ENCODE measurements around the gene ESD.
"Not testable (repeated sequence)": the region's sequence is repeated elsewhere in the genome, so short reads cannot be mapped to it uniquely, and the experiment has no call there.

Gene ESD

DNA sequence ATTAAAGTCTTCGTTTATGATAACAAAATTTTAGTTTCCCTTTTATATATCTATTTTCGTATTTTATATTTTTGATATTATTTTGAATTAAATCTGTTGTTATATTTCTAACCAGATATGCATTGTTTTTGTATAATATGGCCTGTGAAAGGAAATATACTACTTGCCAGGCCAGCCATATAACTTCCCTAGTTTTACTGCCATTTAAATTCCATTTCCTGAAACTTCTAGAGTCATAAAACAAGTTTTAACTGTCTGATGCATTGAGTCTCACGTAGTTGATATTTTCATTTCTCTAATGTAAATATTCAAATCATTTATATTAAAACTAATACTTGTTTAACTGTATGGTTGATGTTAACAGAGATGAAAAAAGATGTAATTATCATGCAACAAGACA is 13.5 kb downstream of the ESD start:
- no peak for DNase-seq

DNA sequence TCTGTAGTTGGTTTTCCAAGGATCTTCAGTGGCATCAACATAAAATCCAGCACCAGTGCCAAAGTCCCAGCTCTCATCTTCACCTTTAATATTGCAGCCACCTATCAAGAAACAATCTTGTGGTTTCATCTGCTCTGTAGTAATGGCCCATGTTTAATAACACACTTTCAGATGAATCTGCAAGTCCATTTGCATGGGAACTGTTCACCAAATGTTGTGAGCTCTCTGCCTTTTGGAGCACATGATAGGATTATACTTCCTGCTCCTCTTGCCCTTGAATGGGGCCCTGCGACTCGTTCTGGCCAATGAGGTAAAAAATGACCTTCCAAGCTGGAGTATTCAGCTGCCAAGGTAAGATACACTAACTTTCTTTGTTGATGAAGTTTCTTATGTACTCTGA is 14.3 kb downstream of the ESD start:
- no peak for DNase-seq

DNA sequence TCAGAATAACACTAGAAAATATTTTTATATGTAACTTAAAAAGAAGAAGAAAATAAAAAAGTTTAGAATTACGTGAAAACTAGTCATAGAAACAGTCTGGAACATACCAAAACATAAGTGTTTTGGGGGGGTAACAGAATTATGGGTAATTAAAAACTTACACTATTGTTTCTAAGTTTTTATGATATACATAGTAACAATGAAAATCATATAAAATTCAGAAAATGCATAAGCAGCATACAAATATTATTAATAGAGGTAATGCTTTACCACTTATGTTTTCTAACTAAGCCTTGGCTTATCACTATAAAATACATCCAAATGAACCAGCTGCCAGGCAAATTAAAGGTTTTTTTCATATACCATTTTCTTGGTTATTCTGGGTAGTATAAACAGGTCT is 14.9 kb downstream of the ESD start:
- DNase-seq = no peak

DNA sequence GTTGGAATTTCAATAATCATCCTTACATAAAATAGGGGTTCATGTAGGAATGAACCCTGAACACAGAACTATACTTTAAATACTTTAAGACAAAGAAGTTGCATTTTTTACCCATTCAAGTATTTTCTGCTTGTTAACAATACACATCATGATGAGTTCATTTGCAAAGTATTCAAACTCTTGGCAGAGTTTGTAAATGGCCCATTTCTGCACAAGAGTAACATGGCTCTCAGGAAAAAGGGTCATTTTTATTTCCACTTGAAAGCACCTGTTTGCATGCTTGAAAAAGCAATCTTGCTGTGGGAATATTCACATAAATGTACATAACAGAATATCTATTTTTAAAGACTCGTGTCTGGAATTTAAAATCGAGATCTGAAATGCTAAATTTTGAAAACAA is 18.1 kb downstream of the ESD start:
- no peak for DNase-seq

DNA sequence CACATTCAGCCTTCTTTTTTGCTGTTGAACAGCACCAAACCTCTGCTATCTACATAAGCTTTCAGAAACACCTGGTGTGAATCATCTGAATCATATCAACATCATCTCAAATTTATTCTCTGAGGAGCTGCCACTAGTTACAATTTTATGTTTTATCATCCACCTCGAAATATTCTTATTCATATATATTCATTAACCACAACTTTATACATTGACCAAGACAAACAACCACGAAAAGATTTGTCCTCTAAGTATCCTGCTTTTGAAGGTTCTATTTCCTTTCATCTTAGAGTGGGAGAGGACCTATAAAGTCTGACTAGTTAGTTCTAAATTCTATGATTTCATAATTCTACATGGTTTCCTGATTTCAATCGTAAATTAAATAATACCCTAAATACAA is 18.9 kb downstream of the ESD start:
- DNase-seq = no peak

DNA sequence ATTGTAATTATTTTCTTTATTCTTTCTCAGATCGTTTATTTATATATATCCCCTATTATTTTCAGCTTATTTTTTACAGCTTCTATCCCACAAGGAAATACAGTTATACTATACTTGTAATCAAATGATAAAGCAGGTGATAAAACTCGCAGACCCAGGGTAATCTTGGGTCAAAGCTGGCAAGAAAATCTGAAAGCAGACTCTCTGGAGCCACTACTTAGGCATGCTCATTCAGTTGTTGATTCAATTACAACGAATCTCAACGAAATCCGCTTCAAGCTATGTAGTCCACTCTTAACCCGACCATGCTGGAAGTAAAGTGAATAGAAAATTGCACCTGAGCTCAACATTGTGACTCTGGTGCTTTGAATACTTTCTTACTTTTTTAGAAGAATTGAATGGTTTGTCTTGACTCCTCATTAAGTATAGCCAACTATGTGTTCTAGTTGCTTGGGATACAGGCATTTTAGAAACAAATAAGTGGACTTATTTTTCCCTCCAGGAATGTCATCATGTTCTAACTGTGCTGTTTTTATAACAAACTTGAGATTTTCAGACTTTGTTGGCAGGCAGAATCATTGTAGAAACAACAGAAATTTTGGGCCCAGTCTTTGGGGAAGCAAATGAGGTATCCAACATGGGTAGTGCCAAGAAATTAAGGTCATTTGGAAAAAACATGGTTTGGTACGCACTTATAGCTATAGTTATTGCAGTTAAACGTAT is 21.4 kb downstream of the ESD start:
- no peak for DNase-seq

DNA sequence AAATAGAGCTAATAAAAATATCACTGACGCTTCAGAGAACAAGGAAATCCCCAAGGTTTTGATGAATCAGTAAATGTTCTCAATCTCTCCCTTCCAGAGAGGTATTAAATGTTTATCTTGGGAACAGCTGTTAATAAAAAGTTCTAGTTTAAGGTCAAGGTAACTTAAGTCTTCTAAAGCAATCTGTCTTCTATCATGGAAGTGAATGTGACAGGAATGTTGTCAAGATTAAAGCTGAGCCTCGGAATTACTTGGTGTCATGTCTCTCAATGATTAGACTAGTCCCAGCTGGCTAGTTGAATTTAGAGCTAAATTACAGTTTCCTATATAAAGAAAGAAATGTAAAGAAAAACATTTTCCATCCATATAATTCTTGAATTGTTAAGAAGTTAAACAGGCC is 23.4 kb downstream of the ESD start:
- no peak for DNase-seq

DNA sequence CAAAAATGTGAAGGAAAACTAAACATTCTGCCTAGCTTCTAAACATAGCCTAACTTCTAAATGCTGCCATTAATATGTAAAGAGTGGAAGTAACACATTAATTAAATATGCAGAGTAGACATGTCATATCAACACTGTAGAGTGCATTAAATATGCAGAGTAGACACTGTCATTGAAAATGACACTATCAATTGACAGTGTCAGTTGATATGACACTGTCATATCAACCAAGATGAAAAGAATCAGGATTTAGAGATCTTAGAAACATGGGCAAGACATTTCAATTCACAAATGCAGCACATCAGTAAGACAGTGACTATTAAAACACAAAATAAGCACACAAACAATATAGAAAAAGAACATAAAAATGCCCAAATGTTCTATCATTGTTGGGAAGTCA is 25.3 kb downstream of the ESD start:
- no peak for DNase-seq

DNA sequence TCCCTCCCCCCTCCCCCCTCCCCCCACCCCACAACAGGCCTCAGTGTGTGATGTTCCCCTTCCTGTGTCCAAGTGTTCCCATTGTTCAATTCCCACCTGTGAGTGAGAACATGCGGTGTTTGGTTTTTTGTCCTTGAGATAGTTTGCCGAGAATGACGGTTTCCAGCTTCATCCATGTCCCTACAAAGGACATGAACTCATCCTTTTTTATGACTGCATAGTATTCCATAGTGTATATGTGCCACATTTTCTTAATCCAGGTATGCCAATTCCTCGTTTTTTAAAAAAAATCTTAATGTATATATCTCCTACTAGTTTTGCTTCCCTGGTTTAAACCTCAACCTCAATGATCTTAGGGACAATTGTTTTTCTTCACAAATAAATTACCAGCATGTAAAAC is 27.0 kb downstream of the ESD start:
- DNase-seq = not testable (repeated sequence)

DNA sequence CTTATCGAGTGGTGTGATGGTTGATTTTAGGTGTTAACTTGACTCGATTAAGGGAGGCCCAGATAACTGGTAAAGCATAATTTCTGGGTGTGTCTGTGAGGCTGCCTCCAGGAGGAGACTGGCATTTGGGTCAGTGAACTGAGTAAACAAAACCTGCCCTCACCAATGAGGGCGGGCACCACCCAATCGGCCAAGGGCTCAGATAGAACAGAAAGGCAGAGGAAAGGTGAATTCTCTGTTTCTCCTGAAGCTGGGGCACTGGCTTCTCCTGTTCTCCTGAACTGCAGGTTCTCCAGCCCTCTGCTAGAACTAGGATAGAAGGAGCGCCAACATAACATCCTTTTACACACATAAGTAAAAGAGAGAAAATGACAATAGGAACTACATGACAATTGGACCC is 35.1 kb downstream of the ESD start:
- no peak for DNase-seq

DNA sequence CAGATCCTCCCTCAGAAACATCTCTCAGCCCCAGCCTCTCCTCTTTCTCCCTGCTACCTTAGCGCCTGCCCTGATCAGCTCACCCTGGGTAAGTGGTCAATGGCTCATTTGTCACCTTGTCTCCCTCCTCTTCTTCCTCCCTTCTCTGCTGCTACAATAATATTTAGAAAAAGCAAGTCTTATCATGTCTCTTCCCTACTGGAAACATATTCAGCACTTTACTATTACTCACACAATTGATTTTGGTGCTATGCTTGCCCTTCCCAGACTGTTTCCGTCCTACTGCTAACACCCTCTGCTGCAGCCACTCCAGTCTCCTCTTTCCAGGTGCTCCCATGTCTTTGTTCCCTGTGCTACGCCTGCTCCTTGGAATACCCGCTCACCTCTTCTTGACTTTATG is 35.8 kb downstream of the ESD start:
- no peak for DNase-seq

DNA sequence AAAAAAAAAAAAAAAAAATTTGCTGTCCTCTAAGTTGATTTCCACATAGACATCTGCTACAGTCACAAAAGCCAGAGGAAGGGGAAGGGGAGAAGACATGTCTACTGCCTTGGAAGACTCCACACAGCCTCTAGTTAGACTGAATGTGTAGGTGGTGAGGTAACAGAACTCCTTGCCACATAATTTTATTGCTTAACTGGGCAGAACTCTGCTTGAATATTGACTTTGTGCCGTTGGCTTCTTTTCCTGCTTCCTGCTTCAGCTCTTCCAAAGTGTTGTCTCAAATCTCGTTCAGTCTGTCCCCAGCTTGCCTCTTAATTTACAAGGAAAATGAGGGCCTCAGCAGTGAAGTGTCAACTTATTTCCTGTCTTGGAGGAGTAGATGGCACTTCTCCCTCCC is 37.1 kb downstream of the ESD start:
- peak; percentile 97 for DNase-seq

DNA sequence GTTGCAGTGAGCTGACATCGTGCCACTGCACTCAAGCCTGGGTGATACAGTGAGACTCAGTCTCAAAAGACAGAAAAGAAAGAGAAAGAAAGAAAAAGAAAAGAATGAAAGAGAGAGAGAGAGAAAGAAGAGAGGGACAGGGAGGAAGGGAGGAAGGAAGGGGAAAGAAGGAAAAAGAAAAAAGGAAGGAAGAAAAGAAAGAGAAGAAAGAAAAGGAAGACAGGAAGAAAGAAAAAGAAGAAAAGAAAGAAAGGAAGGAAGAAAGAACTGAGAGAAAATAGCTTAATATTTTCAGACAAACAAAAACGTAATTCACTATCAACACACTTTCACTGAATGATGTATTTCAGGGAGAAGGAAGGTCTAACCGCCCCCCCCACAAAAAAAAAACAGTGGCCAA is 39.3 kb downstream of the ESD start:
- DNase-seq = no peak

DNA sequence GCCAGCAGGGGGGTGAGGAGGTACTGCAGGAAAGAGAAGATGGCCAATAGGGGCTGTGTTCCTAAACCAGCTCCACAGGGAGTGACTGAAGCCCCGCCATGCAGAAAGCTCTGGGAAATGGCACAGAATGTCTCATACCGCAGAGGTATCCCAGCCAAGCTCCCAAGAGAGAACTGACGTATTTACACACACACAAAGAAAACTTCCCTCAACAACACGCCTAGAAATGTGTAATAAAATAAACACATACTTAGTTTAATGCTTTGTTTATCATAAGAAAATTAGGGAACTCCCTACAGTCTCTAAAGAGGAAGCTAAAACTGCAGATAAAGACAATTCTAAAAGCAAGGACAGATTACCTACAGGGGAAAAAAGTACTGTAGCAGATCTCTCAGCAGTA is 40.0 kb downstream of the ESD start:
- peak; percentile 54 to 68 for DNase-seq

DNA sequence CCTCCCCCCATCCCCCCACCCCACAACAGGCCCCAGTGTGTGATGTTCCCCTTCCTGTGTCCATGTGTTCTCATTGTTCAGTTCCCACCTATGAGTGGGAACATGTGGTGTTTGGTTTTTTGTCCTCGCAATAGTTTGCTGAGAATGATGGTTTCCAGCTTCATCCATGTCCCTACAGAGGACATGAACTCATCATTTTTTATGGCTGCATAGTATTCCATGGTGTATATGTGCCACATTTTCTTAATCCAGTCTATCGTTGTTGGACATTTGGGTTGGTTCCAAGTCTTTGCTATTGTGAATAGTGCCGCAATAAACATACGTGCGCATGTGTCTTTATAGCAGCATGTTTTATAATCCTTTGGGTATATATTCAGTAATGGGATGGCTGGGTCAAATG is 41.5 kb downstream of the ESD start:
- DNase-seq = not testable (repeated sequence)

DNA sequence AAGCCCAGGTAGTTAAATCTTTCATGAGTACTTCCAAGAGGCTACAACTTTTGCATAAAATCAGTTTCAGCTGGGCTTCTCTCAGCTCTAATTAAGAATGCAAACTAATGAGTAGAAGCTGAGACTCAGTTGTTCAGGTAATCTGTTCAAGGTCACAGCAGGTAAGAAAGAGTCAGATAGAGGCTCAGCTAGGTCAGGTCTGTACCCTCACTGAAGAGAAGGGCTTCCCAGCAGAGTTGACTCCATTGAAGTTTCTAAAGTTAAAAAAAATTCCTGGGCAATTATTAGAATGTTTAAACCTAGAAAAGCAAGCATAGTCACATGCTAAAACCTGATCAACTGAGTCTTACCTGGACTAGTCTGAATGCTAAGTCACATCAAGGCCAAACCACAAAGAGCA is 42.1 kb downstream of the ESD start:
- DNase-seq = no peak

DNA sequence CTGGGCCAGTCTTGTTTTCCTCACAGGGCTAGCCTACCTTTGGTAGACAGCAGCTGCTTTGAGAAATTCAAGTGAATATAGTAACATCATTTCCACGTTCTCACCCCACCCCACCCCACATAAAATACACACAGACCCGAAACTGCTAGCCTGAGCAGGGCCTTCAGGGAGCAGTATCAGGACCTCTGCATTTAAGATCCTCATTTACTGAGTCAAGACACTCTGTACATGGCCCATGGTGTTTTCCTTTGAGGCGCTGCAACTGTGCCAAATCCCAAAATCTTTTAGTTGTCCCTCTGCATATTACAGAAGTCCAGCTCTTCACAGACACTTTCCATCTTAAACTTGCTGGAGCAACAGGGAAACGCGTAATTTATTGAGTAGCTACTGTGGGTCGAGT is 43.0 kb downstream of the ESD start:
- no peak for DNase-seq

DNA sequence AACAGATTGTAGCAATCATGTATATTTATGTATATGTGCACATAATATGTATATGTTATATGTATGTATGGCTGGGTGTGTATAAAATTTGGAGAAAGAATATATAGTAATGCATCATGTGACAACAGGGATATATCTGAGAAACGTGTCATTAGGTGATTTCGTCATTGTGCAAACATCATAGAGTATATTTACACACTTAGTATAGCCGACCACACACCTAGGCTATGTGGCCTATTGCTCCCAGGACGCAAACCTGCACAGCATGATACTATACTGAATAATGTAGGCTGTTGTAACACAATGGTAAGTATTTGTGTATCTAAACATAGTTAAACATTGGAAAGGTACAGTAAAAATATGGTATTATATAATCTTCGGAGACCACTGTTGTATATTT is 43.8 kb downstream of the ESD start:
- DNase-seq = no peak

DNA sequence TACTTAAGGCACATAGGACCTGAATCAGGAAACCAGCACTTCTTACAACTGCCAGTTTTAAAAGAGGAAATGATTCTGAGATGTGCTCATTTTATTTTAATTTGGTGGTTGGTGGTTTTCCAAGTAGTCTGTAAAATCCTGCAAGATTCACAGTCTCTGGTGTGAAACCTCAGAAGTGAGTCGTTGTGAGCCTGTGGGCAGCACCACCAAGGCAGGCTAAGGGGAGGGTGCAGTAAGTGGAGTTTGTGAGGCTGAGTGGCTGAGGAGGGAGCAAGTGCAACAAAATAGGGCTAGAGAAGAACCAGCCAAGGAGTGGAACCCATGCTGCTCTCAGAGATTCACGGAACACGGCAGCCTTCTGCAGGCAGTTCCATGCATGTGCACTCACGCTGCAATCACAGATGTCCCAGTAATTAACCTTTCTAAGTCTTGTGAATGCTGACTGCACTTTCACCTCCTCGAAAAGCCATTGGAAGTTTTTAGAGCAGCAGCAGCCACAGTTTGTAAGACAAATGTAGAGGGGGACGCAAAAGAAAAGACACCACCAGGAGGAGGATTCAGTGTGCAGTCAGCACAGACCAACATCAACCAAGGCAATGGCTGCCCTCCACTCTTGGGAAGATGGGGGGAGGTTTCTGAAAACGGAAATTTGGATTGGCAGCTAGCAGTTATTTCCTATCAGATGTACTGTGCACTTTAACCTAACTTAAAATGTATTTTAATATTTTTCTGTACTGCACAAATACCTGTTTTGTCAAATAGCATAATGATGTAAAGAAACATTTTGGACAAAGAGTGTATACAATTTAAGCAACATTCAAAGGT is 44.9 kb downstream of the ESD start:
- peak; percentile 98 for DNase-seq

DNA sequence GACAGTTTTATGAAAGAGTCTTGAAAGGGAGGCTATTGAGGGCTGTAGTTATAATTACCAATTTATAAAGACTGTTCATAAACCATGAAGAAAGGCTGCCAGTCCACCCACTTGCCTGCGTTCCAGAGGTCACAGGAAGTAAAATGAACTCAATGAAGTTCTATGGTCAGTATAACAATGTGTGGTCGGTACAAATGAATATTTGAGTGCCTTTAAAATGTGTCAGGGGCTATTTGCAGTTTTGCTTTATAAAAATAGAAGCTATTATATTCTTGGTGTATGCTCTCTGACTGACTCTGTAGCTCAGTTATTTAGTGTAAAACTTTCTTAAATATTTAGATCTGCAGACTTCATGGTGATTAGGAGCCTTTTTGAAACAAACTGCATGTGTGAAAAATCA is 47.0 kb downstream of the ESD start:
- no peak for DNase-seq

DNA sequence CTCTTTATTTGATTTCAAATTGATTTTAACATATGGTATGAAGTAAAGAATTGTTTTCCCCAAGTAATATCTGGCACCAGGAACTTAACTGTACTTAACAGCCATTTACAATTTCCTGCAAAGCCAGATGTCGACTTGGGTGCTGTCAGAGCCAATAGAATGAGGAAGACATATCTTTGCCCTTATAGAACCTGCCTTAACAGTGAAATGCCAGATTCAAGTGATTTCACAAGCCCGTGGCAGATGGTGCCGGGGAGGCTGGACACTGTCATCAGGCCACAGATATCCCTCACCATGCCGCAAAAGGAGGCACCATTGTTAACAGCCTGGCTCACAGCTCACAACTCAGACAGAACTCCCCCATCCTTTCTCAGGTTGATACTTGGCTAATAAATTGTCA is 48.7 kb downstream of the ESD start:
- no peak for DNase-seq

DNA sequence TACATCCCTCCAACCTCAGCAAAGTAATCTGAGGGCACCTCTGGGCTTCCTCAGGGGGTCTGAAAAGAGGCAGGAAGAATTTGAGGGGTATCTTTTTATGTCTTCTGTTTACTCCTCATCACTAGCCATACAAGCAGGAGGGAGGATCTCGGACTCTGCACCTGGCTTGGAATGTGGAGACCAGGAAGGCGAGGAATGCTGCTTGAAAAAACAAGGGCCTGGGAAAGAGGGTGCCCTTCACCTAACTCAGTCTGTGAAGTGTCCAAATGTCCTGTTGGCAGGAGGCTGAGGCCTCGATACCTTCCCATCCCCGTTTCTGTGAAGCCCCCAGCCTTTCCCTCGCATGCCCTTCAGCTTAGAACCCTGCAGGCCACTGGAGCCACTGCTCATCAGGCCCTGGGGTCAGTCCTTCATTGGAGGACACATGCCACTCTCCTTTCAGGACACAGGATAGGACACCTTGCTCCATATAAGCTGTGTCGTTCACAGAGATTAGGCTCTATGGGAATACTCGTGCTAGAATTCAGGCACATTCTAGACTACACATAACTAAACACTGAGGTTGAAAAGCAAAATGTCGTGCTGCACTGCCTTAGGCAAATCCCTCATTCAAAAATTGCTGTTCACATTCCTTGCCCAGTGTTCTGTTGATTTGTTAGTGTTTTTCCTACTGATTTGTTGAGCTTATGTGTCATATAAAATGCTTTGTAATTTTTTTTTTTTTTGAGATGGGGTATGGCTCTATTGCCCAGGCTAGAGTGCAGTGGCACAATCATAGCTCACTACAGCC is 49.7 kb downstream of the ESD start:
- DNase-seq = no peak

DNA sequence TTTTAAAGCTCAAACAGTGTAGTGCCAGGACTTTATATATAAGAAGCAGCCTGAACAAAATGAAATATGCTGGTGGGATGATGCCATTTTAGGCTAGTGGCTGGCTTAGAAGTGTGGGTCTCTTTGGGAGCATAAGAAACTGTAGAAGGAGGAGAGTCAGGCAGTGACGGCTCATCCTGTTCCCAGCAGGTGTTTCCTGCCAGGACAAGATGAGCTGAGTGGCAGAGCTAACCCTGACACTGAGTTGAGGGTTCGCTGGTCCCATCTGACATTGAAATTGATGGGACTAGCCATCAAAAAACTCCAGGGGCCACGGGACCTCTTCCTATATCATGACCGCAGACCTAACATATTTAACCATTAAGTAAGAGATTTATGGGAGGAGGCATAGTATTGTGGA is 51.3 kb downstream of the ESD start:
- no peak for DNase-seq

DNA sequence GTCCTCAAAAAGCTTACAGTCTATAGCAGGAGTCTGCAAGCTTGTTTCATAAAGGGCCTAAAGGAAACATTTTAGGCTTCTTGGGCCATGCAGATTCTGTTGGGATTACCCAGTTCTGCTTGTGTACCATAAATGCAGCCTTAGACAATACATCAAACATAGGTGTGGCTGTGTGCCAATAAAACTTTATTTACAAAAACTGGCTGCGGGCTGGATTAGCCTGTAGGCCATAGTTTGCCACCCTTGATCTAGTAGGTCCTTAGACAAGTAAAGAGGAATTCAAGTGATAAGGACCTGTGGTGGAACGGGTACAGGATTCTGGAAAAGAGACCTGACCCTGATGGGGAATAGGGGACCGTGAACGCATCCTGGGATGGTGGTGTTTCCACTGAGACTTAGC is 51.9 kb downstream of the ESD start:
- no peak for DNase-seq

Measured in AML-193 (cell line).